Stimulated activated CD4-positive, alpha-beta T cell treated with anti-CD3 and anti-CD28 coated beads, TNF-alpha, amount 100 ng/mL, for 4 hours (primary cell): ENCODE data around the gene DCTPP1.
A peak's percentile ranks its signal among the peaks of the same experiment; 100 is the strongest.
"Not testable (repeated sequence)": the region's sequence is repeated elsewhere in the genome, so short reads cannot be mapped to it uniquely, and the experiment has no call there.

ENCODE experiments used
- DNase-seq, 3 experiments: peaks; one replicate each; pipeline ENCODE4 v3.0.0-alpha.2; 2020; ENCODE audit warnings: low read depth in 3 of 3

The DCTPP1 gene

DNA sequence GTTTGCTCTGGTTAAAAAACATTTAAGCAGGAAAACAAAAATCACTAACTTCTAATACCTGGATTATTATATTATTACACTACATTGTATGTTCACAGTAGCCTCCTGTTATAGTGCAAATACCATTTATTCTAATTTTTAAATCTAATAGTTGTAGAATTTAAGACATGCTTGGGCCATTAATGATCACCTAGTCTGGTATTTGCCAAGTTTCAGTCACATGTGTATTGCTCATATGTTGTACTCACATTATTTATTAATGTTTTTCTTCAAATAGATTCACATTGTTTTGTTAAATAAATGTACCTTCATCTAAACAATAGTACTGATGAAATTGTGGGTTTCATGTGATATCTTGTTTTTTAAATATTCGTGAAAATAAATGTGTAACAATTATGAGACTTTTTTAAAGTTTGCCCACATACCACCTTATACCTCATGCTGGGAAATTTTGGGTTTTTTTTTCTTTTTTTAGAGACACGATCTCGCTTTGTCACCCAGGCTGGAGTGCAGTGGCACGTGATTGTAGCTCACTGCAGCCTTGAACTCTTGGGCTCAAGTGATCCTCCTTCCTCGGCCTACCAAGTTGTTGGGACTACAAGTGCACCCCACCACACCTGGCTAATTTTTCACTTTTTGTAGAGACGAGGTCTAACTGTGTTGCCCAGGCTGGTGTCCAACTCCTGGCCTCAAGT is 16.6 kb downstream of the DCTPP1 start:
- DNase-seq: no peak

DNA sequence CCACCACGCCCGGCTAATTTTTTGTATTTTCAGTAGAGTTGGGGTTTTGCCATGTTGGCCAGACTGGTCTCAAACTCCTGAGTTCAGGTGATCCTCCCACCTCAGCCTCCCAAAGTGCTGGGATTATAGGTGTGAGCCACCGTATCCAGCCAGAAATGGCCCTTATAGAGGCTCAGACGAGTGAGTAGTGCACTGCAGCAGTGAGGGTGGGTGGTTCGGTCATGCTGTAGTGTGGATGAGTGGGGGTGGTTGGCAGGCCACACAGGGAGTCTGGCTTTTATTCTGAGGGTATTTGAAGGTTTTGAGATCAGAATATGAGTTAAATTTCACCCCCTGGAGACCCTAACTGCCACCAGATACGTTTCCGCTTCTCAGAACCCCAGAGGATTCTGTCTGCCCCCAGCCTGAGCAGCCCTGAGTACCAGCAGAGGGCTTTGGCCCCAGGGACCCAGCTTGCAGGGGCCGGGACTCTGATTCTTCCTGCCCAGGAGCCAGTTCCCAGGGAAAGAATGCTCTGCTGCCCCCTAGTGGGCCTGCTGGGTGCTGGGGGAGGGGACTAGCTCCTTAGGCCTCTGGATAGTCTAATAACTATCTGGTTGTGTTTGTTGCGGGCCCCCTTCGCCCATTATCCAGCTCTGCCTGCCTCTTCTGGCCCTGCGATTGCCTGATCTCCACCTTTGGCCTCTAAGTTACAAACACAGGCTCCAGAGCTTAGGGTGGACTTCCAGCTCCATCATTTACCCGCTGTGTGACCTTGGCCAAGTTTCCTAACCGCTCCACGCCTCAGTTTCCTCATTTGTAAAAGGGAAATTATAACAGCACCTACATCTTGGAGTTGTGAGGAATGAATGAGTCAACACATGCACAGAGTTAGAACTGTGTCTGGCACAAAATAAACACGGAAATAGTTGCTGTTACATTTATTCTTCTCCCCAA is 20.4 kb downstream of the DCTPP1 start:
- peak; percentile 83 to 89 (median 85) for DNase-seq

- no peak for DNase-seq
Measured at GRCh38 chr16:30407804-30408534, 21.9 kb downstream of the DCTPP1 start.

GRCh38 chr16:30407102-30407803 is 22.6 kb downstream of the DCTPP1 start, which contains the start of gene ZNF771:
ZNF771 (plus strand) TSS chr16:30407606; CDS start chr16:30408054, 448 bp downstream.
- DNase-seq: peak; percentile 78 to 96 (median 79)

DNA sequence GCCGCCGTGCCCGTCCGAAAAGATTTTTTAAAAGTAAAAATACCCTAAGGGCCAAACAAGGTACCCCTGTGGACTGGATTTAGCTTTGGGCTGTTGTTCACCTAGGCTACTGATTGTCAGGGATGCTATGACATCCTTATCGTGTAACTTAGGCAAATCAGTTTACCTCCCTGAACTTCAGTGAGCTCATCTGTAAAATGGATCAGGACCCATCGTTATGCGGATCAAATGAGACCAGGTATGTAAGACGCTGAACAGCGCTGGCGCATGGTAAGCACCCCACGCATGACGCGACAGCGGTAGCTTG is 23.1 kb downstream of the DCTPP1 start:
- DNase-seq: no peak

DNA sequence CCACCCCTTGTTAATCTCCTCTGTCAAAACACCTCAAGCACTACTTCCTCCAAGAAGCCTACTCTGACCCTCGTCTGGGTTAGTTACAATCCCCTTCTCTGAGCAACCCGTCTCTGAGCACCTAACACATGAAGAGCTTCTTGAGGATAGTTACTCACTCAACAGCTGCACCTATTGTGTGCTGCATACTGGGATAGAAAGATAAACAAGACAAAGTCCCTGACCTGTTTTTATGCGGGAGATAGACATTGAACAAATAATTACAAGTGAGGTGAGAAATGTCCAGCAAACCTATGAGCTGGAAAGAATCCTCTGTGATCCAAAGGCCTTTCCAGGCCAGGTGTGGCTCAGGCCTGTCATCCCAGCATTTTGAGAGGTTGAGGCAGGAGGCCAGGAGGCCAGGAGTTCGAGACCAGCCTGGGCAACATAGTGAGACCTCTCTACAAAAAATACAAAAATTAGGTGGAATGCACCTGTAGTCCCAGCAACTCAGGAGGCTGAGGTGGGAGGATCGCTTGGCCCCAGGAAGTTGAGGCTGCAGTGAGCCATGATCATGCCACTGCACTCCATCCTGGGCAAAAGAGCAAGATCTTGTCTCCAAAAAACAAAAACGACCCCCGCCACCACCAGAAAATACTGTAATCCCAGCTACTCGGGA is 27.9 kb downstream of the DCTPP1 start:
- no peak for DNase-seq

DNA sequence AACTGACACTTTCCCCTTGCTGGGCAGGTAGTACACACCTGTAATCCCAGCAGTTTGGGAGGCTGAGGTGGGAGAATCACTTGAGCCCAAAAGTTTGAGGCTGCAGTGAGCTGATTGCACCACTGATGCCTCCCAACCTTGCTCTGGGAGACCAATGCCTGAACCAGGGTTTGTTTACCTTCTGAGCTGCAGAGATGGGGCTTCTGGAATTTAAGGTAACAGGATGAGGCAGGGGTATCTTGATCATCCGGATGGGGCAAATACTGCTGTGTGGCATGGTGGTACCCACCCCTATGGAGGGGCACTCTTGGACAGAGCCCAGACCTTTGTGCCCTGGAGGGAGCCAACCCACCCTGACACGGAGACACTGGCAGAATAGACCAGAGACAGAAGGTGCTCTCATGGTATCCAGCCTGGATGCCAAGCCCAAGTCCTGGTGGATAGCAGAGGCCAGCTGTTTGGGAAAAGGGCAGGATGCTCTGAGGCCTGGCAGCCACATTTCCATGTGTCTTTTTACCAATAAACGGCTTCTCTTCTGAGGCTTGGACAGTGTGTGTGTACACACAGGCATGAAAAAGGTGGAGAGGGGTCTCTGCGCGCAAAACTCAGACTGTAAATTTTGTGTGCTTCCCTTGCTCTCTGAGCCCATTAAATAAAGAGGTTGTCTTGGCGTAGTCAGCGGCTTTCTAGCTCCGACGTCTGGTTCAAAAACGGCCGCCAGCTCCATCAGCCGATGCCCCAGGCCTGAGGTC is 30.2 kb downstream of the DCTPP1 start:
- no peak for DNase-seq

GRCh38 chr16:30398661-30399434 is 31.0 kb downstream of the DCTPP1 start:
- no peak for DNase-seq

DNA sequence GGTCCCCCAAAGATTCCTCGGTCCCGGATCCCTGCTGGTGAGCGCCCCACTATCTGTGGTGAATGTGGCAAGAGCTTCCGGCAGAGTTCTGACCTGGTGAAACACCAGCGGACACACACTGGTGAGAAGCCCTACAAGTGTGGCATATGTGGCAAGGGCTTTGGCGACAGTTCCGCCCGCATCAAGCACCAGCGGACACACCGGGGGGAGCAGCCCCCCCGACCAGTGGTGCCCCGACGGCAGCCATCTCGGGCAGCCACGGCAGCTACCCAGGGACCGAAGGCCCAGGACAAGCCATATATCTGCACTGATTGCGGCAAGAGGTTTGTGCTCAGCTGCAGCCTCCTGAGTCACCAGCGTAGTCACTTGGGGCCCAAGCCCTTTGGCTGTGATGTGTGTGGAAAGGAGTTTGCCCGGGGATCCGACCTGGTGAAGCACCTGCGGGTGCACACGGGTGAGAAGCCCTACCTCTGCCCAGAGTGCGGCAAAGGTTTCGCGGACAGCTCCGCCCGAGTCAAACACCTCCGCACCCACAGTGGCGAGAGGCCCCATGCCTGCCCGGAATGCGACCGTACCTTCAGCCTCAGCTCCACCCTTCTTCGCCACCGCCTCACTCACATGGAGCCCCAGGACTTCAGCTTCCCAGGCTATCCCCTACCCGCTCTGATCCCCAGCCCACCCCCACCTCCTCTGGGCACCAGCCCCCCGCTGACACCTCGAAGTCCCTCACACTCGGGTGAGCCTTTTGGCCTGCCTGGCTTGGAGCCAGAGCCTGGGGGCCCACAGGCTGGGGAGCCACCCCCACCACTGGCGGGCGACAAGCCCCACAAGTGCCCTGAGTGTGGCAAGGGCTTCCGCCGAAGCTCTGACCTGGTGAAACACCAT is 31.8 kb downstream of the DCTPP1 start:
- no peak for DNase-seq

- no peak for DNase-seq
Measured at GRCh38 chr16:30397056-30397455, 32.8 kb downstream of the DCTPP1 start.

- DNase-seq: not testable (repeated sequence)
Measured at GRCh38 chr16:30396627-30397026, 33.2 kb downstream of the DCTPP1 start.

DNA sequence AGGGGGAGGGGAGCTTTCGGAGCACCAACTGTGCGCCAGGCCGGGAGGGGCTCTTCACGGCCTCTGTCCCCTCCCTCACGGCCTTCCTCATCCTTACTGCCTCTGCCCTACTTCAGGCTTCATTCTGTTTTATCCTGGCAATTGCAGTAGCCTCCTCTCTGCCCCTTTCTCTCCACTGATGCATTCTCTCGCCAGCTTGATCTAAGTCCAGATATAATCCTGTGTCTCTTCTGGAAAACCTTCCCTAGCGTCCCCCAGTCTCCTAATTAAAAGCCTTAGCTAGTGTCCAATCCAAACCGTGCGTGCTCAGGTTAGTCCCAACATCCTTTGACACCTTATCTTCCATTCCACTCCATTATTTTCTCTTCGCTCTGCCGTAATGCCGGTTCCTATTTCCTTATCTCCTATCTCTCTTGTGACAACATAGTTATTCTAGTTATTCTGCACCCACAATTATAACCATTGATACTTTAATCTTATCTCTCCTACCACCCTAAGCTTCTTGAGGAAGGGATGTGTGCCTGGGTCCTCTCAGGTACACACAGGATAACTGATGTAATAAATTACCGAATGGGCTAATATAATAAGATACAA is 33.7 kb downstream of the DCTPP1 start:
- DNase-seq: no peak

DNA sequence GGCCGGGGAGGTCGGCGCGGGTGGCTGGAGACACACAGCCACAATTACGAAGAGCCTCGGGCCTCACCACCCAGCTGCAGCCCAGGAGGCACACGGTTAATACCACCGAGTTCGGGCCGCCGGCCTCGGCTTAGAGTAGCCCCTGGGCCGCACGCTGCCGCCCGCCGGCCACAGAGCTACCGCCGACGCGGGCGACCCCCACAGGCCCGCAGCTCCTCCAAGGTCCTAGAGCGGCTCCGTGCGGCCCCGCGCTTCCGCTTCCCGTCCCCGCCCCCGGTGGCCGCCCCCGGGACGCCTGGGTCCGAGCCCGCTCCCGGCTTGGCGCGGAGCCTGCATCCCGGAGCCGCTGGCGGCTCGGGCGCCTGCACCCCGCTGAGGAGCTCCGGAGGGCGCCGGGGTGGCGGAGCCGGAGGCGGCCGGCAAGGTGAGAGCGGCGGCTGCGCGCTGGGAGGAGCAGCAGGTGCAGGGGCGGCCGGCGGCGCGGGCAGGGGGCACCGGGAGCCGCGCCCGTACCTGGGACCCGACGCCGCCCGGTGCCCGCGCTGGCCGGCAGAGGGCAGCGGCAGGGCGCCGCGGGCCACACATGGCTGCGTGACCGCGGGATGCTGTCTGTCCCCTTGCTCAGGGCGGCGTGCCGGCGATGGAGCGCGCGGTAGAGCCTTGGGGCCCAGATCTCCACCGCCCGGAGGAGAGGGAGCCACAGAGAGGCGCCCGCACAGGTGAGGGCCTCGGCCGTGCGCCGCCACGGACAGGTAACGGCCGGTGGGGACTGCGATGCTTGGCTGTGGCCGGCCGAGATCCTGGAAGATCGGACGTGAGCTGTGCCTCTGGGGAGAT is 34.5 kb downstream of the DCTPP1 start, which contains the start of gene ZNF48:
Gene ZNF48, plus strand, starts transcription at position 266 of the 837 bp plus-strand sequence. Its CDS starts 375 bp downstream, at position 641.
- DNase-seq: peak in 1 of 3 experiments; percentile 59

GRCh38 chr16:30394592-30395154 is 35.2 kb downstream of the DCTPP1 start:
- DNase-seq: no peak

- DNase-seq: no peak
Measured at GRCh38 chr16:30383521-30383920, 46.3 kb downstream of the DCTPP1 start.

GRCh38 chr16:30382111-30382881 is 47.5 kb downstream of the DCTPP1 start, which contains the start of gene SEPTIN1:
SEPTIN1 (minus strand) TSS chr16:30382561; CDS start chr16:30382542, 19 bp downstream.
- DNase-seq: peak; percentile 50 to 63 (median 51)
